VCaP (cell line): ENCODE results near the gene PTGFRN.
"Not testable (repeated sequence)": the region's sequence is repeated elsewhere in the genome, so short reads cannot be mapped to it uniquely, and the experiment has no call there.

Source experiments
- H3K27ac ChIP-seq: fragments of 450-650 bp; 2 replicates; pipeline ENCODE4 v1.5.1; 2017
- CTCF ChIP-seq: fragments of 450-650 bp; conservative IDR thresholded peaks from 2 replicates; pipeline ENCODE4 v1.5.1; 2017; ENCODE audit warnings: mild to moderate bottlenecking, moderate library complexity

The PTGFRN gene

DNA sequence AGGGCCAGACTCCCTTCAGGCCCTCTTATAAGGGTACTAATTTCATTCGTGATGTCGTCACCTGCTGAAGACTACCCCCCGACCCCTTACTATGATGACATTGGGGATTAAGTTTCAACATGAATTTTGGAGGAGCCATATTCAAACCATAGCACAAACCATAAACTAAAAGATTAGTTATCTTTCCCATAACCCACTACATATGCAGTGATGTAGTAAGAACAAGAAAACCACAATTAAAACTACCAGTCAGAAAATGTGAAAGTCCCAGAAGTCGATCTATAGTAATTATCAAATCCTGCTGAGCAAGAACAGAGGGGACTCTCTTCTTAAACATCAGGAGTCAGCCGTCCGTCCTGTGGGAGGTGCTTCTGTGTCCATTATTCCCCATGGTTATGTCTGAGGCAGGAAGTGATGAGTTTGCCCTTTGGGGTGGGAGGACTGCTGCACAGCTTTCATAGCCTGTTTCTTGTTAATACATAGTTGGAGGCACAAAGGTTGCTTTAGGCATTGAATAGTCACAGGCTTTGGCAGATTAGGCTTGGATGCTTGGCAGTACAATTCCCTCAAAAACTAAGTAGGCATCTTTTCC is 35.9 kb upstream of the PTGFRN start:
- no peak for TF ChIP-seq CTCF
- H3K27ac ChIP-seq: no peak overlapping the region

GRCh38 chr1:116874733-116875249 is 34.9 kb upstream of the PTGFRN start:
- TF ChIP-seq CTCF: no peak
- H3K27ac ChIP-seq: no peak overlapping the region

GRCh38 chr1:116875391-116875790 is 34.3 kb upstream of the PTGFRN start:
- H3K27ac ChIP-seq: no peak overlapping the region
- TF ChIP-seq CTCF: no peak

GRCh38 chr1:116875946-116876345 is 33.8 kb upstream of the PTGFRN start:
- not testable (repeated sequence) for H3K27ac ChIP-seq

DNA sequence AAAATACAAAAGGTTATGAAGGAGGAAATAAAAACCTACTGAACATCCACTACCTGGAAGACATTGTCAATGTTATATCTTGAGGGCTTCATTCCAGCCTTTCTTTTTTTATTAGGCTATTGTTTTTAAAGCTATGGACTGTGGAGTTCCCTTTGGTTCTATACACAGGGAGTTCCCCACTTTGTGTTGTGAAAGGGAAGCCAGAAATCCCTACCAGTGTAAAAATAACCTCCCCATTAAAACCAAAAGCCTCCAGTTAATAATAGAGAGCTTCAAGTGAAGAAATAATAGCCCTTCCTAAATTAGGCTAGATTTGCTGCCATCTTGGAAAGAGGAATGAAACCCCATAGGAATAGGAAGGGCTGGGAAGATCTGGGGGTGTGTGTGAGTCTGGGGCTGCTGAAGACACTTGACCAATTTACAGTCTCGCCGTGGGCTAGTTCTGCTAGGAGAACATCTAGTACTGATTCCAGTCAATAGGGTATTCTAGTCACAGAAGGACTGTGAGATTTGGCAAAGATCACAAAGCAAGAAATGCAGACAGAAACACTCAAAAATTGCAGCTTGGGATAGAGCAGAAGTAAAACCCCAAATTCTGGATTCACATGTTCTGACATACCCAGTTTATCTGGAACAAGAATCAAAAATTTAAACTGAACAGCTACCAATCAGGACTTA is 32.4 kb upstream of the PTGFRN start:
- peak overlapping the region; percentile 66 for H3K27ac ChIP-seq
- TF ChIP-seq CTCF: no peak

DNA sequence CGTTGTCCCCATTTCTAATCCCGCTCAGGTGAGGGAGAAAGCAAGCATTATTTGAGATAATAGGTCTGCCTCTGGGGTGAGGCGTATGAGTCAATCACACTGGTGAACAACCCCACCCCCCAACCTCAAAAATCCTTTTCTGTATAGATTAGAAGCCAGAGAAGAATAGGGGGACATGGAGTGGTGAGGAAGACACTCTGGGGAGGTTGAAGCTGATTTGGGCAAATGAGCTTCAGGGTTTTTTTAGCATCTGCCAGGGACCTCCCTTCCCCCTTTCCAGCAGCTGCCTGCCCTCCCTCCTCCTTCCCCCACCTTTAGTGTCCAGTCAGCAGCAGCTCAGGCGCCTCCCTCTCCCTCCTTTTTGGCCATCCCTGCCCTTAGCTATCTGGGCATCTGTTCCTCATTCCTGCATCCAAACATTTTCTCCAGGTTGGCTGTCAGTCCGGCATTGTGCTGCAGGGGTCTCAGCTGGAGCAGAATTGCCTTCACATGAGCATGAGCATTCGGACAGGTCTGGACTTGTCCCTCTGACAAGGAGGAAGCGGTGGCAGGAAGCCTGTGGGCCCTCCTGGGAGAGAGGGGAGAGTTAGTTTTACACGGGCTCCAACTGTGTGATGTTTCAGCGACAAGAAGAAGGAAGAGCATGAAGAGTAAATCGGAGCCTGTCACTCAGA is 30.8 kb upstream of the PTGFRN start:
- no peak for TF ChIP-seq CTCF
- H3K27ac ChIP-seq: peak overlapping the region; percentile 66

DNA sequence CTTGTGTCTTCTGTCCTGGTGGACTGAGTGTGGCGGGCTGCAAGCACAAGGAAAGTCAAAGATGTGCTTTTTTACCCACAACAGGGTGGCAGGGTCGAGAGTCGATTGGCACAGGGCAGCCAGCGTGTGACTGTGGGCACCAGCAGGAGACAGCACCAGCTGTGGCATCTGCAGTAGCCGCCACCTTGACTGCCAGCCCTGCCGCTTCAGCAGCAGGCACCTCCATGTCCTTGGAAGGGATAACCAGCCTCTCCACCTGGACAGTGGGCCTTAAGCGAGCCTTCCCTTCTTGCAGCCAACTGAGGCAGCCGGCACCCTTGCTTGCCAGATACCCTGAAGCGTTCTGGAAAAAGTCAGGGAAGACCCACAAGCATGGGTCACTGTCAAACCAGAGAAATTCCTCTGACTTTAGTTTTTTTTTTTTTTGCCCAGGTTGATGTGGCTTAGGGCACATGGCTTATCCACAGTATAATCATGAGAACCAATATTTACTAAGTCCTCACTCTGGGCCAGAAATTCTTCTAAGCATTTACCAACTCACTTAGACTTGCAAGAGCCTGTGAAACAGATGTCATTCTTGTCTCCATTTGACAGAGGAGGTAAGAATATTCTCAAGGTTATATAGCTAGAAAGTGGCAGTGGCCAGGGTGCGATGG is 30.1 kb upstream of the PTGFRN start:
- H3K27ac ChIP-seq: peak overlapping the region; percentile 66
- TF ChIP-seq CTCF: no peak
